Stimulated activated CD4-positive, alpha-beta T cell treated with anti-CD3 and anti-CD28 coated beads, Interleukin-1b, Interleukin-23, amount 100 ng/mL, for 24 hours (primary cell): ENCODE measurements around the gene NEK10.

Source experiments
- DNase-seq, 4 experiments: peaks; one replicate each; pipeline ENCODE4 v3.0.0-alpha.2; 2020; ENCODE audit warnings: low read depth in 4 of 4, low spot score in 1 of 4

The NEK10 gene

GRCh38 chr3:27110020-27110419 is 259.2 kb downstream of the NEK10 start:
- DNase-seq = no peak

DNA sequence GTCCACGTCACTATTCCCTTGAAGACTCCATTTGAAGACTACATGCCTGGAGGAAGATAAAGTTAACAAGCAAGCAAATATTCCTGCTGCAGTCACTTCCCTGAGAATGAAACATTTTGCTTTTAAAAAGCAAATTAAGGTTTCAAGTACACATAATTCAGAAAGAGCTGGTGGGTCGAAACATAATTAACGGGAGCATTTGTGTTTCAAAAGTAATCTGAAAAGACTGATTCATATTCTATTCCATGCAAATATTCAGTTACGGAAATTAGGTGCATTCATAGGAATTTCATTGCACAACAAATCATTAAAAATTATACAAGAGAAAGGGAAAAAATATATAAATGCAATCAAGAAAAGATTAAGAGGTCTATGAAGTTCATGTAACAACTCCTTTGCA is 260.9 kb downstream of the NEK10 start:
- DNase-seq = no peak

DNA sequence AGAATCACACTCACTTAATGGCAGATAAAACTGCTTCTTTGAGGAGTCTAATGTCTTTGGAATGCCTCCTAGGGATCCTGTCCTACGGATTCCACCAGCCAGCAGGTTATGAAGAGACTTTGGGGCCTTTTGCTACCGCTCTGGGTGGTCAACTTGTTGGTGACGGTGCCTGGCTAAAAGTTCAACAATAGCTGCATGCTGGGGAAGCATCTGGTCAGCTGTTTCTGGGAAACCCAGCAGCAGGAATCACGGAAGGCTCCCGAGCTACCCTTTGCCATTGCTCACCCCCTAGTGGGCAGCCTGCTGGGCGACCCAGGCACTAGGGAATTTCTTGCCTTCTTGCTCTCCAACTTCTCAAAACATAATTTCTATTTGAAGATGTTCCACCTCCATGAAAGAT is 263.3 kb downstream of the NEK10 start:
- no peak for DNase-seq

GRCh38 chr3:27097182-27097581 is 272.0 kb downstream of the NEK10 start:
- DNase-seq = no peak

- no peak for DNase-seq
Observed at GRCh38 chr3:27095553-27096222, 273.5 kb downstream of the NEK10 start.

GRCh38 chr3:27094721-27095120 is 274.5 kb downstream of the NEK10 start:
- no peak for DNase-seq

- no peak for DNase-seq
Observed at GRCh38 chr3:27093771-27094170, 275.4 kb downstream of the NEK10 start.

DNA sequence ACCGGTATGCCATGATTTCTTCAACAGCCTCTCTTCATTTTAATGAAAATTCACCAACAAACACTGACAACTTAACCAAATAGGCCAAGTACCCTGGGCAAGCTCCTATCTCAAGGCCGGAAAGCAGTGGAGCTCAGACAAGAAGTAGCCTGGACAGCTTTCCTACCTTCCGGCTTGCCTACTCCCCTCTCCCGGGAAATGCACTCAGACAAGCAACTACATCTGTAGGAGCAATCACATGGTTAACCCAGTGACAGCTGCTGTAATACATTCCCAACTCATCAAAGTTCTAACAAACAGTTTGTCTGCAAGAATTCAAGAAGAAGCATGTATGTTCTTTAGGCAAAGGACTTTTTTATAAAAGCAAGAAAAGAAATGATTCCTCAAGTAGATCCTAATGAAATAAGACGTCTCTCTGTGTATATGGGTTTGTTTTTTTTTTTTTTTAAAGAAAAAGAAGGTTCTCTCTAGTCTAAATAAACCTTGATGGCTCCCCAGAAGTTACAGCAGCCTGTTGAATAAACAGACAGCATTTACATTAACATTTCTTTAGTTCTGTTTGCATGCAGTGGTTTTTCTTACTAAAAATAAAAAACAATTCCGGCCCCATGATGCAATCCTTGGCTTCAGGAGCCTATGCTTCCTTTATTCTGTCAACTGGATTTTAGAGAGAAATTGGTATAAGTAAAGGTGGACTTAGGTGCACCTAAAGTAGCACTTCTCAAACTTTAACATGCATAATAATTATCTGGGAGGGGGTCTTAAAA is 278.7 kb downstream of the NEK10 start:
- no peak for DNase-seq

DNA sequence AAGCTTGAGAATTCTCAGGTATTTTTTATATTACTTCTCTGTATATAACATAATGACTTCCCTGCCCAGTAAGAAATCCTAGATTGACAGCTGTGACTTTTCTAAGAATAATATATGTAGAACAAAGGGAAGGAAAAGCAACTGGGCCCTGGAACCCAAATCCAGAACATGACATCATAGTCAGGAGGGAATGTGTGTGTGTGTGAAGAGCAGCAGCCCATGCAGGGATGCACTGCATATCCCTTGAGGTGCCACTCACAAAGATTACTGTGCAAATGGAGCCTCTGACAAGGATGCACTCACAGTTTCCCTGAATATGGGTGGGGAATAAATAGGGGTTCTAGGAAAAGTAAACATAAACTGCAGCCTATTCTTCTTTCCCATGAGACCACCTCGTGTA is 279.5 kb downstream of the NEK10 start:
- DNase-seq = no peak

- DNase-seq = no peak
Observed at GRCh38 chr3:27089068-27089467, 280.1 kb downstream of the NEK10 start.

DNA sequence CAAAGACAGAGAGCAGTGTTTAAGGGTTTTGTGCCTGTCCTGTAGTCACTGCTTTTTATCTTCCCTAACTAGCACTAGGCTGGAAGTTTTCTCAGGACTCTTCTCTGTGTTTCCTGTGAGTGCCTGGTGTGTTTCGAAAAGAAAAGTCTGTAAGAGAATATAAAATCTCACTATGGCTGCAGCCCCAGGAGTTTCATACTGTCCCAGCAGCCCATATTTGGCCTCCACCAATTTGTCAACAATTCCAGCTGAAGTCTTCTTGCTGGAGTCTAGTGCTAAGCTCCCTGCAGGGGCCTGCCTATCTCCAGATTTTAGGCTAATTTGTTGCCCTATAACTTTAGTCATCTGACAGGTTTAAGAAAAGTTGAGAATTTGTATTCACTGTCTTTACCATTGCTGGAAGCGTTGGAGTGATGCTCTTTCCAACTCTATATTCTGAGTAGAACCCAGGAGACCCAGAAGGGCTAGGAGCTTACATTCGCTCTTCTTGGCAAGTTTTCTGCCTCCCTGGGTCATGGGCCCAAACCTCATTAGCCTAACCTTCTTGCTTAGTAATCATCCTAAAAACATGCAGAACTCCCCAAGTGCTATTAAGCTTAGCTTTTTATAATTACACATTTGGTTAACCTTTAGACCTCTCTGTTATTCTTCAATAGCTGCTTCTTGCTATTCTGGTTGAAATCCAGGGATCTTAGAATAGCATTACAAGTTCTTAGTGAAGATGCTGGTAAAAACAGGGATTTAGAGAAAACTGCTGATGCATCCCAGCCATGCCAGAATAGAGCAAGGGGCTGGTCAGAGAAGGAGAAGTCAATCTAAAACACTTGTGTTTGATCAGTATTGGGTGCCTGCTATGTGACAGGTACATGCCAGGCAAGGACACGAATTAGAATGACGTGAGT is 283.1 kb downstream of the NEK10 start:
- DNase-seq = no peak

GRCh38 chr3:27081992-27082607 is 287.1 kb downstream of the NEK10 start:
- no peak for DNase-seq

- no peak for DNase-seq
Observed at GRCh38 chr3:27081566-27081965, 287.6 kb downstream of the NEK10 start.

DNA sequence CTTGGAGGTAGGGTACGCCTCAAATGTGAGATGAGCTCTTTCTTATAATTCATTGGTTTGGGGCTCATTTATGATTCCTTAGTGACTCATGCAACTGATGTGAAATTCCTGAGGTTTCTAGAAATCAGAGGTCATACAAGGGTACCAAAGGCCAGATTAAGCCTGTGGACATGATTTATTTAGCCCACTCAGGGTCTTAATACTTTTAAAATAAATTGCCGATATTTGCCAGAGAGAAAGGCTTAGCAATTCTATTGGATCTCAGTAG is 289.0 kb downstream of the NEK10 start:
- no peak for DNase-seq

- DNase-seq = no peak
Observed at GRCh38 chr3:27079427-27080257, 289.5 kb downstream of the NEK10 start.

GRCh38 chr3:27078246-27078913 is 290.8 kb downstream of the NEK10 start:
- no peak for DNase-seq

GRCh38 chr3:27076815-27077630 is 292.2 kb downstream of the NEK10 start:
- DNase-seq = no peak

GRCh38 chr3:27074914-27075313 is 294.3 kb downstream of the NEK10 start:
- DNase-seq = no peak

DNA sequence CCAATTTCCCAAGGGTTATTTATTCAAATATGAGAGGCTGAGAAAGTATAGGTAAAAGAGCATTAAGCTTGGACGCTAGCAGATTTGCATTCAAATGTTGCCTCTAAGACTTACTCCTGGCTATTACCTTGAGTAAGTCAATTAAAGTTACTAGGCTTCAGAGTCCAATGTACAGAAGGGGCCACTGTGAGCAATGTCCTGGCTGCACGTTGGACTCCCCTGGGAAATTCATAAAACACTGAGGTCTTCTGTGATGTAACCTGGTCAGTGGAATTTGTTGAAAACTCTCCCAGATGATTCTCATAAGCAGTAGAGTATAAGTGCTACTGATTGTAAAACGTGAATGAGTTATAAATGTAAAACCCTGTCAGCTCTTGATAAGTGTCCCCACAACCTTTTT is 295.3 kb downstream of the NEK10 start:
- no peak for DNase-seq
